ENCODE measurements around the gene GALE.

- TF ChIP-seq BHLHE40 (IDR thresholded peaks at IDR 0.05; ENCODE audit: low read depth, low read length): no peak
- TF ChIP-seq CTCF (conservative IDR thresholded peaks at IDR 0.05; ENCODE audit: low read depth, low read length): no peak
- no peak for TF ChIP-seq POLR2A (IDR thresholded peaks at IDR 0.05; ENCODE audit: low read depth, low read length)
Measured at GRCh38 chr1:23797478-23798448, 2.8 kb downstream of the GALE start.

Data from IMR-90 (cell line).